GM19099 (cell line): ENCODE results near the gene GPR146.
A peak's percentile ranks its signal among the peaks of the same experiment; 100 is the strongest.

ENCODE experiments used
- POLR2A ChIP-seq: IDR thresholded peaks from 3 replicates; pipeline ENCODE4 v1.6.1; 2011; ENCODE audit warnings: low read depth; ENCODE audit not compliant: insufficient read length; ENCODE audit errors: extremely low read depth

Gene GPR146

GRCh38 chr7:1019789-1020610 lies 24.3 kb upstream of the GPR146 start:
- no peak for TF ChIP-seq POLR2A

DNA sequence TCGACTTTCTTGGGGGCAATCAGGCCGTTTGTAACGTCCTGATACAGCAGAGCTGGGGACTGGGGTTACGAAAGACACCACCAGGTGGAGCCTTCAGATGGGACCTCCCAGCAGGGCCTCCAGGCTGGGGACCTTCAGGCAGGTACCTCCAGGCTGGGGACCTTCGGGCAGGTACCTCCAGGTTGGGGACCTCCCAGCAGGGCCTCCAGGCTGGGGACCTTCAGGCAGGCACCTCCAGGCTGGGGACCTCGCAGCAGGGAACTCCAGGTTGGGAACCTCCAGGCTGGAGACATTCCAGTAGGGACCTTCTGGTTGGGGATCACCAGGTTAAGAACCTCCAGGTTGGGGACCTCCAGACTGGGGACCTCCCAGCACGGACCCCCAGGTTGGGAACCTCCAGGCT lies 23.5 kb upstream of the GPR146 start:
- no peak for TF ChIP-seq POLR2A

GRCh38 chr7:1021366-1021765 lies 23.0 kb upstream of the GPR146 start:
- no peak for TF ChIP-seq POLR2A

DNA sequence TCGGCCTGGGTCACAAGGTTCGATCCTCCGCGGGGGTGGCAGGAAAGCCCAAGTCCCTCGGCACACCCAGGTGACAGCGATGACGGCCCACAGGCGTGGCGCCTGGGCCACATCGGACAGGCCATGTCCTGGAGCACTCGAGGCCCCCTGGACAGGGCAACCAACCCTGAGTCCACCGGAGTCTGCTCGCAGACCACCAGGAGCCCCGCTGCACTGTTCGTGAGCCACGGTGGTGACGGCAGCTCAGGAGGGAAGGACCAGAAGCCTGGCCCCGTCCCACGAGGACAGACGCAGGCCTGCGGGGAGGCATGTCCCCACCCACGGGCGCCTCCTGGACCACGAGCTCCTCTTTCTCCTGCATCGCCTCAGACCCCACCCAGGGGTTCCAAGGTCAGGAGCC lies 22.4 kb upstream of the GPR146 start:
- no peak for TF ChIP-seq POLR2A

- no peak for TF ChIP-seq POLR2A
These were observed 22.0 kb upstream of the GPR146 start for GRCh38 chr7:1022356-1022755.

DNA sequence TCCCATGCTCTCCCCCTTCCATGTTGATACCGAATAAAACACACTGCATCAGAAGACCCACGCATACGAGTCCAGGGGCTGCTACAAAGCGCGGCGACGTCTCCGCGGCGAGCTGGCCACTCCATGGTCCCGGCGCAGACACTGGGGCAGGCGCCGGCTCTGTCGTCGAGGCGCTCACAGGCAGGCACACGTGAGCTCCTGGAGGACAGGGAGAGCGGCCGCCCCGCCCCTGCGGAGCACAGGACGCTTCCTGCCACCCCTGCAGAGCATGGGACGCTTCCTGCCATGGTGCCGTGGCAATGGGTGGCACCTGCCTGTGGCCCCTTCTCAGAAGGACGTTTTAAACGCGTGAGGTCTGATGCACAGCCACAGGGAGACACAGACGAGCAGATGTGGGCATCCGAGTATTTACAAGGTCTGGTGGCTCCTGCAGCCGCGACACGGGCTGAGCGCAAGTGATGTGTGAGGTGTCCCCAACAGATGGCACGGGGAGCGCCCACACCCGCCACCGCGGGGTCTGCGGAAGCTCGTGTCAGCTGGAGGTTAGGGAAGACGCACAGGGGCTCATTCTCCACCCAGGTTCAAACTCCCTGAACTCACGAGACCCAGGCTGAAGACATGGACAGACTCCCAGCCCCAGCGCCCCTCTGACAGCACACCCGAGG lies 21.4 kb upstream of the GPR146 start:
- TF ChIP-seq POLR2A, result peak; percentile 19

DNA sequence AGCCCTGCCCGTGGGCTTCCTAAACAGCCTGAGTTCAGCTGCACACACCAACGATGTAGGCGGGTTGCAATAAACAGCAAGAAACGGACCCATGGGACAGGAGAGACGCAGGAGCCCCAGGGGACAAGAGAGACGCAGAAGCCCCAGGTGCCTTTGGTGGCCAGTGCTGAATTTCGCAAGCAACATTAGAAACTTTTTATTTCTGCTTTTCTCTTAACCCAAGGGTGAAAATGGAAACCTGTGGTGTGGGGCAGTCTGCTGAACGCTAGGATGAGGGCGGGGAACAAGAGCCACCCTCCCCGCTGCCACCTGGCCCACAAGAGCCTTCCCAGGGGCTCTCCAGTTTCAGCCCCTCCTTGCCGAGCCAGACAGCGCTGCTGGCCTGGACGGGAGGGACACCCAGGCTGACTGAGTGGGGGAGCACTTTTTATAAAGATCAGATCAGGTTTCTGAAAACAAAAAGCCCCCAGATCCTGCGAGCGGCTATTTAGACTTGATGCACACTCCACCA lies 20.0 kb upstream of the GPR146 start:
- no peak for TF ChIP-seq POLR2A

DNA sequence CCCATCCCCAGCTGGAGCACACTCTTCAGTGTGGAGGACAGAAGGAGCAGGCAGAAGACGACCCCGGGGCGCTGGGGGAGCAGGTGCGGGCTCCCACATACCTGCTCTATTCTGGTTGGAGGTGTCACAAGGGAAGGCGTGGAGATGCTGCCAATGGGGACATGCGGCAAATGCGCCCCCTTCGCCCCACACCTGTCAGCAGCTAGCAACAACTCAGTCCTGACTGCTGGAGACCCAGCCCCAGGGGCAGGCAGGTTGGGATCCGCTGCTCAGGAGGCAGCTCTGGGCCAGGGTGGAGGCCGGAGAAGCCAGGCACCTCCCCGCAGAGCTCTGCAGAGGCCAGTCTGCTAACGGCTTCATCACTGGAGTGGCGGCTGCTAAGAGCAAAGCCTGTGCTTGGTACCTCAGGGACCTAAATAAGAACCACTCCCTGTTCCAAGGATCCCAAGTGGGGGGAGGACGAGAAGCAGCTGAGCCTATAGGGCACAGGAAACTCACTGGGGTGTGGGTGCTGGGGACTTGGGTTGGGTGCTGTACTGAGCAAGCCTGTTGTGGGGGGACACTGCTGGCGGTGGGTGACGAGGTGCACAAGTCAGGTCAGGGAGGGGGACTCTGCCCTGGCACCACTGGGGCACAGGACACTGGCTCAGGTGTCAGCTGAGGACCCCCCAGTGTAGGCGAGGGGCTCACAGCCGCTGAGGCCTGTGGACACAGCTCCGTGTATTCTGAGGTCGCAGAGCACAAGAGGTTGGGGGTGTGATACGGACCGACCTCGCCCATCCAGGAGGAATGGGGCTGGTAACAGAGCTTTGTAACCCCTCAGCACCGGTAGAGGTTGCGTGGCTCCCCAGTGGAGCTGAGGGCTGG lies 19.2 kb upstream of the GPR146 start:
- peak; percentile 12 for TF ChIP-seq POLR2A

DNA sequence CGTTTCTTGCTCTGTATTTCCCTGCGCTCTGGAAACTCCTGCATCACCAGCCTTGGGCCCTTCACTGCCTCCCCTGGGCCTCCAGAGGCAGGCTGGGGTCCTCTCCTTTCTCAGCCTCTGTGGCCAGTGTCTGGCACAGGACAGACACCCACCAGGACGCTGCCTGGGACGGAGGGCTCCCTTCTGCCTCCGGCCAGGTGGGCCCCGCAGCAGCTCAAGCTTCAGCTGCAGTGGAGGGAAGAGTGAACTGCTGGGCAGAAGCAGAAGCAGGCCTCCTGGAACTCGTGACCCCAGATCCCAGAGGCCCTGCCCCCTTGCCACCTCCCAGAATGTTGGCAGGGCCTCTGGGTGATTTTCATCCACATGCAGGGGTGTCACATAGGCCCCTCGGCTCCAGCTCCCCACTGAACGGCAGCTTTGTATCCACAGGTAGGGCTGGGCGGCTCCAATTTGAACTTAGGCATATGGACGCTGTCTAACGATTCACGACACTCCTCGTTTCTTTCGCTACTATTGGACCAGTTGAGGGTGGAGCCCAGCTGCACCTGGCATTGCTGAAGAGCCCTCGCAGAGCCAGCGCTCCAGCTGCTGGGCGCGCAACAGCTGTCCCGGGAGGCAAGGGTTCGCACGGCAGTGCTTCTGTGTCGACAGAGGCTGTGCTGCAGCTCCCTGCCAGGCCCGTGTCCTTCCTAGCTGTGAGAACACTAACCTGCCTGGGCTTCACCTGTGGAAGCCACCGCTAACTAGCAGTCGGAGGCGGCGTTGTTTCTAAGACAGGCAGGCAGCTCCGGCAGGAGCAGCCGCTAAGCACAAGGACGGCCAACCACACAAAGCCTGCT lies 18.4 kb upstream of the GPR146 start:
- TF ChIP-seq POLR2A, result no peak

GRCh38 chr7:1026721-1027161 lies 17.6 kb upstream of the GPR146 start:
- TF ChIP-seq POLR2A, result no peak

GRCh38 chr7:1027242-1028043 lies 16.9 kb upstream of the GPR146 start:
- TF ChIP-seq POLR2A, result peak; percentile 16

- peak; percentile 79 for TF ChIP-seq POLR2A
These were observed 16.1 kb upstream of the GPR146 start for GRCh38 chr7:1028044-1028770.
